Cardiac muscle cell (in vitro differentiated cells and primary cell): ENCODE measurements around the gene PCDH10. TPM values are rescaled to one million over a fixed set of nuclear protein-coding genes. Genes with fewer than 3 reads are reported as not detected.

Experiments
- DNase-seq, 2 donors: peaks; one replicate each; pipeline versions ENCODE4 v3.0.0 to v3.0.0-alpha.2; 2010 to 2017; ENCODE audit warnings: low read depth in 1 of 2, low spot score in 1 of 2
- H3K27ac ChIP-seq: fragments of 200-600 bp; sonication (generic); 2 replicates; pipeline ENCODE4 v1.5.1; 2016
- H3K27me3 ChIP-seq: fragments of 200-600 bp; sonication (generic); 2 replicates; pipeline ENCODE4 v1.6.0; 2016; ENCODE audit warnings: control low read depth
- H3K36me3 ChIP-seq: fragments of 200-600 bp; sonication (generic); 2 replicates; pipeline ENCODE4 v1.5.1; 2016; ENCODE audit warnings: control low read depth
- H3K4me1 ChIP-seq: fragments of 200-600 bp; sonication (generic); 2 replicates; pipeline ENCODE4 v1.8.1; 2017; ENCODE audit warnings: low read depth, mild to moderate bottlenecking, mixed run types
- H3K4me3 ChIP-seq: fragments of 200-600 bp; sonication (generic); 2 replicates; pipeline ENCODE4 v1.5.1; 2016; ENCODE audit warnings: mild to moderate bottlenecking
- H3K9me3 ChIP-seq: fragments of 200-600 bp; sonication (generic); 2 replicates; pipeline ENCODE4 v1.5.1; 2017; ENCODE audit warnings: low read depth, mild to moderate bottlenecking, control low read depth
- CTCF ChIP-seq: IDR thresholded peaks from 2 replicates; pipeline ENCODE4 v1.5.1; 2012; ENCODE audit warnings: low read depth, mild to moderate bottlenecking, low read length
- polyA plus RNA-seq: library from polyadenylated mRNA; unstranded; fragments of >200 nt; fragmentation: Nextera tagmentation; extraction: Ambion mirVana; gene quantifications from 2 replicates; pipeline ENCODE4 v1.2.1, GENCODE V29; 2016
- total RNA-seq: library from RNA; depleted of rRNA; stranded (reverse); fragments of >200 nt; gene quantifications from 2 replicates; pipeline ENCODE4 v1.2.3, GENCODE V29; 2016

The PCDH10 gene
- total and polyA plus RNA-seq, 2 experiments from 2014 or later: 0.57 to 3.0 TPM

- Histone ChIP-seq H3K4me3 (peak overlapping the region; percentile 50), H3K4me1 (peaks cover 6% of the 10 kb centered on the region)
- peak; percentile 7 to 39 for DNase-seq
Observed at GRCh38 chr4:133151341-133151690, 2.2 kb downstream of the PCDH10 start.

GRCh38 chr4:133151691-133152329 lies 2.7 kb downstream of the PCDH10 start:
- Histone ChIP-seq H3K27ac (no peak overlapping the region), H3K36me3 (no peaks in the 10 kb centered on the region), H3K27me3 (peaks cover 50% of the 10 kb centered on the region), H3K9me3 (no peaks in the 10 kb centered on the region), H3K4me3 (peak overlapping the region; percentile 50), H3K4me1 (peaks cover 6% of the 10 kb centered on the region)
- peak; percentile 30 to 70 for DNase-seq
- peak; percentile 33 for TF ChIP-seq CTCF

More at GRCh38 chr4:133151341-133151690, 2.2 kb downstream of the PCDH10 start:
- TF ChIP-seq CTCF: no peak
- Histone ChIP-seq H3K27ac (no peak overlapping the region), H3K27me3 (peaks cover 50% of the 10 kb centered on the region), H3K36me3 (no peaks in the 10 kb centered on the region), H3K9me3 (no peaks in the 10 kb centered on the region)

GRCh38 chr4:133152330-133152821 lies 3.3 kb downstream of the PCDH10 start:
- Histone ChIP-seq H3K4me1 (peaks cover 6% of the 10 kb centered on the region), H3K36me3 (no peaks in the 10 kb centered on the region), H3K27ac (no peak overlapping the region), H3K27me3 (peaks cover 49% of the 10 kb centered on the region), H3K4me3 (peak overlapping the region; percentile 50), H3K9me3 (no peaks in the 10 kb centered on the region)
- peak; percentile 23 to 28 for DNase-seq
- no peak for TF ChIP-seq CTCF

GRCh38 chr4:133152831-133153481 lies 3.9 kb downstream of the PCDH10 start:
- Histone ChIP-seq H3K36me3 (no peaks in the 10 kb centered on the region), H3K27ac (no peak overlapping the region), H3K9me3 (no peaks in the 10 kb centered on the region), H3K27me3 (peaks cover 44% of the 10 kb centered on the region), H3K4me1 (peaks cover 6% of the 10 kb centered on the region), H3K4me3 (peak overlapping the region; percentile 50)
- DNase-seq: peak; percentile 25
- no peak for TF ChIP-seq CTCF

- H3K9me3 ChIP-seq: no peaks in the 10 kb centered on the region
- TF ChIP-seq CTCF: peak; percentile 80
- peaks cover 2% of the 10 kb centered on the region for H3K4me1 ChIP-seq
- peaks cover 30% of the 10 kb centered on the region for H3K27me3 ChIP-seq
- H3K36me3 ChIP-seq: no peaks in the 10 kb centered on the region
- H3K27ac ChIP-seq: no peak overlapping the region
- DNase-seq: peak; percentile 28 to 66
- no peak overlapping the region for H3K4me3 ChIP-seq
Observed at GRCh38 chr4:133154725-133155124, 5.6 kb downstream of the PCDH10 start.
